H1 (cell line): ENCODE results near the gene FRS2. TPM values are rescaled to one million over a fixed set of nuclear protein-coding genes. Genes with fewer than 3 reads are reported as not detected.
A peak's percentile ranks its signal among the peaks of the same experiment; 100 is the strongest.

Source experiments
- FOSL1 ChIP-seq: IDR thresholded peaks from 2 replicates; pipeline ENCODE4 v1.6.1; 2011; ENCODE audit warnings: mild to moderate bottlenecking, low read depth, low read length, moderate library complexity; ENCODE audit not compliant: insufficient read depth
- HDAC6 ChIP-seq: IDR thresholded peaks from one replicate; pipeline ENCODE4 v1.7.1; 2012; ENCODE audit warnings: low read depth, mild to moderate bottlenecking, inconsistent platforms, low read length, moderate library complexity
- MAFK ChIP-seq: IDR thresholded peaks from 2 replicates; pipeline ENCODE4 v1.6.1; 2012; ENCODE audit warnings: low read depth, mild to moderate bottlenecking, improper control_type of control experiment, low read length
- SIN3A ChIP-seq, 2 experiments: IDR thresholded peaks in 1 of 2; conservative IDR thresholded peaks in 1 of 2; 2 replicates each; pipeline ENCODE4 v1.6.1; 2011 to 2012; ENCODE audit warnings: low read length in 2 of 2, improper control_type of control experiment in 1 of 2, low read depth in 1 of 2, mild to moderate bottlenecking in 1 of 2
- SUZ12 ChIP-seq: fragments of 200-600 bp; sonication (generic); IDR thresholded peaks from 2 replicates; pipeline ENCODE4 v1.6.1; 2012; ENCODE audit warnings: mild to moderate bottlenecking, inconsistent platforms, low read length, moderate library complexity, mixed read lengths
- polyA plus RNA-seq, 7 experiments: library from polyadenylated mRNA; depleted of rRNA in 3 of 7; stranded (reverse) in 5 of 7; unstranded in 2 of 7; fragments of >200 nt in 5 of 7; fragments of 200-250 nt in 2 of 7; gene quantifications; 1 replicate in 5 of 7; 2 replicates in 1 of 7; 4 replicates in 1 of 7; pipeline versions ENCODE4 v1.2.1 to v1.2.3, GENCODE V29; 2011 to 2013; ENCODE audit warnings: missing spikeins in 2 of 7, mixed read lengths in 2 of 7
- total RNA-seq: library from RNA; stranded (reverse); fragmentation: NEBNext Ultra II Directional; extraction: Animal tissue kit (Norgen Biotek cat#: 25700); gene quantifications from 2 replicates; pipeline ENCODE4 v1.2.1, GENCODE V29; 2021
- TF ChIP-seq, protein P1 (sequence below): fragments of 300-600 bp; sonication (generic); IDR thresholded peaks from 2 replicates; pipeline ENCODE4 v1.7.1; 2012; ENCODE audit warnings: low read length, moderate library complexity, mild to moderate bottlenecking, inconsistent platforms; ENCODE audit not compliant: insufficient replicate concordance
- TF ChIP-seq, protein P2 (sequence below): IDR thresholded peaks from 2 replicates; pipeline ENCODE4 v1.6.1; 2012; ENCODE audit warnings: low read length, inconsistent platforms

Gene FRS2
- total and polyA plus RNA-seq, 2 of the 8 experiments (the other 6 are each of a cell fraction or from before 2014, with no cell fraction given) = 10.3 to 35.8 TPM

DNA sequence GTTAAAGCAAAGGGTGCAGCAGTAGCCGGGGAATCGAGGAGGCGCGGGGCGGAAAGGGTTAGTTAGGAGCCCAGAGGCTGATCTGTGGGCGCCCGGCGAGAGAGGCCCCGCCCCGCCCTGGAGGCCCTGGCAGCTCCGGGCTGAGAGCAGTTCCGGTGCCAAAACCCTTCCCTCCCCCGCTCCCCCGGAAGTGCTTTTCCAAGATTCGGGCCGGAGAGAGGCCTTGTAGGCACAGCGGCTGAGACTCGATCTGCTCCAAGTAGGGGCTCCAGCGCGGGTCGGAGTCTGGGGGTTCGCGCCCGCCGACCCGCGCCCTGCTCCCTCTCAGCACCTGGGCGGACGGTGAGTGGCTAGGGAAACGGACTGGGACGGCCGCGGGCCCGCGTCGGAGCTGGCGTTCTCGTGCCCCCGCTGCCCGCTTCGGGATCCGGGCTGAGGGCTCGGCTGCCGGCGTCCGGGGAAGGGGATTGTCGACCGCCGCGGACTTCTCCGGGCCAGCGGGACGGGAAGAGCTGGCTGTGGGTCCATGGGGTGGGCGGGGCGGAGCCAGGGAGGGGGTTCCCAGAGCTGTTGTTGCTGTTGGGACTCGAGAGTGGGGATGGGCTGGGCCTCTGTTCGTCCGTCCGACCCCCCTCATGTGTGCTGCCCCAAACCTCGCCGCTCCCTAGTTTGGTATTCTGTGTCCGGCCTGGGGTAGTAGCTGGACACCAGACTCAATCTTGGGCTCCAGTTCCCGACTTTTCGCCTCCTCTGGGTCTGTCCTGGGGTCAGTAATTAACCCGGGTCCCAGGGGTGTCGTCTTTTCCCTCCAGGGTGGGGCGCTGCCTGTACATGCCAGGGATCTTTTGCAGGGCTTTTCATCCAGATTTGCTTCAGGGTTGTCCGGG lies at the start of gene FRS2 (continued):
- TF ChIP-seq, protein P1, sequence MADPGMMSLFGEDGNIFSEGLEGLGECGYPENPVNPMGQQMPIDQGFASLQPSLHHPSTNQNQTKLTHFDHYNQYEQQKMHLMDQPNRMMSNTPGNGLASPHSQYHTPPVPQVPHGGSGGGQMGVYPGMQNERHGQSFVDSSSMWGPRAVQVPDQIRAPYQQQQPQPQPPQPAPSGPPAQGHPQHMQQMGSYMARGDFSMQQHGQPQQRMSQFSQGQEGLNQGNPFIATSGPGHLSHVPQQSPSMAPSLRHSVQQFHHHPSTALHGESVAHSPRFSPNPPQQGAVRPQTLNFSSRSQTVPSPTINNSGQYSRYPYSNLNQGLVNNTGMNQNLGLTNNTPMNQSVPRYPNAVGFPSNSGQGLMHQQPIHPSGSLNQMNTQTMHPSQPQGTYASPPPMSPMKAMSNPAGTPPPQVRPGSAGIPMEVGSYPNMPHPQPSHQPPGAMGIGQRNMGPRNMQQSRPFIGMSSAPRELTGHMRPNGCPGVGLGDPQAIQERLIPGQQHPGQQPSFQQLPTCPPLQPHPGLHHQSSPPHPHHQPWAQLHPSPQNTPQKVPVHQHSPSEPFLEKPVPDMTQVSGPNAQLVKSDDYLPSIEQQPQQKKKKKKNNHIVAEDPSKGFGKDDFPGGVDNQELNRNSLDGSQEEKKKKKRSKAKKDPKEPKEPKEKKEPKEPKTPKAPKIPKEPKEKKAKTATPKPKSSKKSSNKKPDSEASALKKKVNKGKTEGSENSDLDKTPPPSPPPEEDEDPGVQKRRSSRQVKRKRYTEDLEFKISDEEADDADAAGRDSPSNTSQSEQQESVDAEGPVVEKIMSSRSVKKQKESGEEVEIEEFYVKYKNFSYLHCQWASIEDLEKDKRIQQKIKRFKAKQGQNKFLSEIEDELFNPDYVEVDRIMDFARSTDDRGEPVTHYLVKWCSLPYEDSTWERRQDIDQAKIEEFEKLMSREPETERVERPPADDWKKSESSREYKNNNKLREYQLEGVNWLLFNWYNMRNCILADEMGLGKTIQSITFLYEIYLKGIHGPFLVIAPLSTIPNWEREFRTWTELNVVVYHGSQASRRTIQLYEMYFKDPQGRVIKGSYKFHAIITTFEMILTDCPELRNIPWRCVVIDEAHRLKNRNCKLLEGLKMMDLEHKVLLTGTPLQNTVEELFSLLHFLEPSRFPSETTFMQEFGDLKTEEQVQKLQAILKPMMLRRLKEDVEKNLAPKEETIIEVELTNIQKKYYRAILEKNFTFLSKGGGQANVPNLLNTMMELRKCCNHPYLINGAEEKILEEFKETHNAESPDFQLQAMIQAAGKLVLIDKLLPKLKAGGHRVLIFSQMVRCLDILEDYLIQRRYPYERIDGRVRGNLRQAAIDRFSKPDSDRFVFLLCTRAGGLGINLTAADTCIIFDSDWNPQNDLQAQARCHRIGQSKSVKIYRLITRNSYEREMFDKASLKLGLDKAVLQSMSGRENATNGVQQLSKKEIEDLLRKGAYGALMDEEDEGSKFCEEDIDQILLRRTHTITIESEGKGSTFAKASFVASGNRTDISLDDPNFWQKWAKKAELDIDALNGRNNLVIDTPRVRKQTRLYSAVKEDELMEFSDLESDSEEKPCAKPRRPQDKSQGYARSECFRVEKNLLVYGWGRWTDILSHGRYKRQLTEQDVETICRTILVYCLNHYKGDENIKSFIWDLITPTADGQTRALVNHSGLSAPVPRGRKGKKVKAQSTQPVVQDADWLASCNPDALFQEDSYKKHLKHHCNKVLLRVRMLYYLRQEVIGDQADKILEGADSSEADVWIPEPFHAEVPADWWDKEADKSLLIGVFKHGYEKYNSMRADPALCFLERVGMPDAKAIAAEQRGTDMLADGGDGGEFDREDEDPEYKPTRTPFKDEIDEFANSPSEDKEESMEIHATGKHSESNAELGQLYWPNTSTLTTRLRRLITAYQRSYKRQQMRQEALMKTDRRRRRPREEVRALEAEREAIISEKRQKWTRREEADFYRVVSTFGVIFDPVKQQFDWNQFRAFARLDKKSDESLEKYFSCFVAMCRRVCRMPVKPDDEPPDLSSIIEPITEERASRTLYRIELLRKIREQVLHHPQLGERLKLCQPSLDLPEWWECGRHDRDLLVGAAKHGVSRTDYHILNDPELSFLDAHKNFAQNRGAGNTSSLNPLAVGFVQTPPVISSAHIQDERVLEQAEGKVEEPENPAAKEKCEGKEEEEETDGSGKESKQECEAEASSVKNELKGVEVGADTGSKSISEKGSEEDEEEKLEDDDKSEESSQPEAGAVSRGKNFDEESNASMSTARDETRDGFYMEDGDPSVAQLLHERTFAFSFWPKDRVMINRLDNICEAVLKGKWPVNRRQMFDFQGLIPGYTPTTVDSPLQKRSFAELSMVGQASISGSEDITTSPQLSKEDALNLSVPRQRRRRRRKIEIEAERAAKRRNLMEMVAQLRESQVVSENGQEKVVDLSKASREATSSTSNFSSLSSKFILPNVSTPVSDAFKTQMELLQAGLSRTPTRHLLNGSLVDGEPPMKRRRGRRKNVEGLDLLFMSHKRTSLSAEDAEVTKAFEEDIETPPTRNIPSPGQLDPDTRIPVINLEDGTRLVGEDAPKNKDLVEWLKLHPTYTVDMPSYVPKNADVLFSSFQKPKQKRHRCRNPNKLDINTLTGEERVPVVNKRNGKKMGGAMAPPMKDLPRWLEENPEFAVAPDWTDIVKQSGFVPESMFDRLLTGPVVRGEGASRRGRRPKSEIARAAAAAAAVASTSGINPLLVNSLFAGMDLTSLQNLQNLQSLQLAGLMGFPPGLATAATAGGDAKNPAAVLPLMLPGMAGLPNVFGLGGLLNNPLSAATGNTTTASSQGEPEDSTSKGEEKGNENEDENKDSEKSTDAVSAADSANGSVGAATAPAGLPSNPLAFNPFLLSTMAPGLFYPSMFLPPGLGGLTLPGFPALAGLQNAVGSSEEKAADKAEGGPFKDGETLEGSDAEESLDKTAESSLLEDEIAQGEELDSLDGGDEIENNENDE = no peak
- no peak for TF ChIP-seq SUZ12
- TF ChIP-seq SIN3A (conservative IDR thresholded peaks at IDR 0.05 in 1 of 2, IDR thresholded peaks at IDR 0.05 in 1 of 2; ENCODE audit: low read depth in 1 of 2, low read length in 2 of 2) = peak; percentile 41 to 44; a peak in 1 of 4 replicates
- TF ChIP-seq MAFK = no peak
- TF ChIP-seq FOSL1 = no peak
- TF ChIP-seq HDAC6 = no peak
- TF ChIP-seq, protein P2, sequence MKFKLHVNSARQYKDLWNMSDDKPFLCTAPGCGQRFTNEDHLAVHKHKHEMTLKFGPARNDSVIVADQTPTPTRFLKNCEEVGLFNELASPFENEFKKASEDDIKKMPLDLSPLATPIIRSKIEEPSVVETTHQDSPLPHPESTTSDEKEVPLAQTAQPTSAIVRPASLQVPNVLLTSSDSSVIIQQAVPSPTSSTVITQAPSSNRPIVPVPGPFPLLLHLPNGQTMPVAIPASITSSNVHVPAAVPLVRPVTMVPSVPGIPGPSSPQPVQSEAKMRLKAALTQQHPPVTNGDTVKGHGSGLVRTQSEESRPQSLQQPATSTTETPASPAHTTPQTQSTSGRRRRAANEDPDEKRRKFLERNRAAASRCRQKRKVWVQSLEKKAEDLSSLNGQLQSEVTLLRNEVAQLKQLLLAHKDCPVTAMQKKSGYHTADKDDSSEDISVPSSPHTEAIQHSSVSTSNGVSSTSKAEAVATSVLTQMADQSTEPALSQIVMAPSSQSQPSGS = no peak
